Left lung (tissue), 10 donors: Measurements from ENCODE around the gene DOK7. TPM values are rescaled to one million over a fixed set of nuclear protein-coding genes. Genes with fewer than 3 reads are reported as not detected.
"Not testable (repeated sequence)": the region's sequence is repeated elsewhere in the genome, so short reads cannot be mapped to it uniquely, and the experiment has no call there.

Experiments
- ATAC-seq: fragments of 200-7000 bp; cut with Tn5 transposase; one replicate; pipeline ENCODE4 v1.9.1; 2020; ENCODE audit warnings: moderate library complexity
- DNase-seq, 4 donors: peaks; one replicate each; pipeline ENCODE4 v3.0.0-alpha.2; 2013 to 2020
- H3K27ac ChIP-seq, 2 donors: fragments of 200-600 bp; sonication (generic) in 1 of 2; one replicate each; pipeline versions ENCODE4 v1.5.0 to v1.8.0; 2020 to 2021
- H3K27me3 ChIP-seq, 2 donors: fragments of 200-600 bp; sonication (generic) in 1 of 2; one replicate each; pipeline versions ENCODE4 v1.5.0 to v1.8.0; 2020 to 2021
- H3K36me3 ChIP-seq, 2 donors: fragments of 200-600 bp; sonication (generic) in 1 of 2; one replicate each; pipeline versions ENCODE4 v1.5.0 to v1.8.0; 2020 to 2021
- H3K4me1 ChIP-seq, 2 donors: fragments of 200-600 bp; one replicate each; pipeline ENCODE4 v1.8.0; 2021
- H3K4me3 ChIP-seq, 2 donors: fragments of 200-600 bp; sonication (generic) in 1 of 2; one replicate each; pipeline versions ENCODE4 v1.5.0 to v1.8.0; 2020 to 2021; ENCODE audit warnings: mild to moderate bottlenecking in 1 of 2
- H3K9me3 ChIP-seq, 2 donors: fragments of 200-600 bp; sonication (generic) in 1 of 2; one replicate each; pipeline versions ENCODE4 v1.5.0 to v1.8.0; 2020 to 2021
- intact Hi-C, 2 donors: fragments of 100-400 bp; cut with DNase I; formaldehyde crosslinking; loops; one replicate each; pipeline versions ENCODE4 v1.11.2 to v1.14.2; 2022
- polyA plus RNA-seq, 6 donors: library from polyadenylated mRNA; unstranded; fragments of 120-200 nt; gene quantifications; one replicate each; pipeline ENCODE4 v1.2.1, GENCODE V29; 2013; ENCODE audit not compliant: insufficient read length in 6 of 6
- total RNA-seq, 2 donors: library from RNA; stranded (reverse); fragmentation: NEBNext Ultra II Directional; extraction: Animal tissue kit (Norgen Biotek cat#: 25700); gene quantifications; one replicate each; pipeline ENCODE4 v1.2.1, GENCODE V29; 2021
- TF ChIP-seq, protein P1 (sequence below), 2 donors: fragments of 200-600 bp; sonication (generic) in 1 of 2; IDR thresholded peaks; one replicate each; pipeline versions ENCODE4 v1.5.0 to v1.8.0; 2021; ENCODE audit warnings: antibody characterized with exemption in 2 of 2
- donor health status: DM: no; HTN: yes; CAD: no.
- donor health status: DM: no; HTN: no; CAD: no.

DOK7 gene
- total and polyA plus RNA-seq, 8 donors = 0.28 to 6.3 (median 1.2) TPM

DNA sequence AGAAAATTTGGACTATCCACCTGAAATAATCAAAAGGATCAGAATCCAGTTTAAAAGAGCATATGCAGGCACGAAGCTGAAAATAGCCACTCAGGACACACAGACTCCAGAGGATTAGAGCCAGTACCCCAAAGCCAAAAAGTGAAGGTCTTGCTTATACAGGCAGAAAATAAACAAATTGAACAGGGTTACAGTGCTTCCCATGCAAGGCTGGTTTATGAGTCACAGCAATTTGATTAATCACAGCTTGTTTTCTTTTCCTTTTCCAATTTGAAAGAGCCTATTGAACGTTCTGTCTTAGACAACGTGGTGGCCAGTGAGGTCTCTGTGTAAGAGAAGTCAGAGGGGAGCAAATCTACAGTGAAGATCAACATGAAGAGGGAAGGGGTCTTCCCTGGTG is 11.2 kb upstream of the DOK7 start:
- no peak for DNase-seq
- Histone ChIP-seq H3K4me3 (no peak overlapping the region), H3K4me1 (no peaks in the 10 kb centered on the region), H3K9me3 (peaks cover 0 to 18% of the 10 kb centered on the region in 2 donors), H3K27me3 (no peaks in the 10 kb centered on the region), H3K36me3 (no peaks in the 10 kb centered on the region), H3K27ac (no peak overlapping the region)
- ATAC-seq = no peak
- intact Hi-C loops = no loop called here
- TF ChIP-seq, protein P1, sequence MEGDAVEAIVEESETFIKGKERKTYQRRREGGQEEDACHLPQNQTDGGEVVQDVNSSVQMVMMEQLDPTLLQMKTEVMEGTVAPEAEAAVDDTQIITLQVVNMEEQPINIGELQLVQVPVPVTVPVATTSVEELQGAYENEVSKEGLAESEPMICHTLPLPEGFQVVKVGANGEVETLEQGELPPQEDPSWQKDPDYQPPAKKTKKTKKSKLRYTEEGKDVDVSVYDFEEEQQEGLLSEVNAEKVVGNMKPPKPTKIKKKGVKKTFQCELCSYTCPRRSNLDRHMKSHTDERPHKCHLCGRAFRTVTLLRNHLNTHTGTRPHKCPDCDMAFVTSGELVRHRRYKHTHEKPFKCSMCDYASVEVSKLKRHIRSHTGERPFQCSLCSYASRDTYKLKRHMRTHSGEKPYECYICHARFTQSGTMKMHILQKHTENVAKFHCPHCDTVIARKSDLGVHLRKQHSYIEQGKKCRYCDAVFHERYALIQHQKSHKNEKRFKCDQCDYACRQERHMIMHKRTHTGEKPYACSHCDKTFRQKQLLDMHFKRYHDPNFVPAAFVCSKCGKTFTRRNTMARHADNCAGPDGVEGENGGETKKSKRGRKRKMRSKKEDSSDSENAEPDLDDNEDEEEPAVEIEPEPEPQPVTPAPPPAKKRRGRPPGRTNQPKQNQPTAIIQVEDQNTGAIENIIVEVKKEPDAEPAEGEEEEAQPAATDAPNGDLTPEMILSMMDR (IDR thresholded peaks at IDR 0.05) = no peak

DNA sequence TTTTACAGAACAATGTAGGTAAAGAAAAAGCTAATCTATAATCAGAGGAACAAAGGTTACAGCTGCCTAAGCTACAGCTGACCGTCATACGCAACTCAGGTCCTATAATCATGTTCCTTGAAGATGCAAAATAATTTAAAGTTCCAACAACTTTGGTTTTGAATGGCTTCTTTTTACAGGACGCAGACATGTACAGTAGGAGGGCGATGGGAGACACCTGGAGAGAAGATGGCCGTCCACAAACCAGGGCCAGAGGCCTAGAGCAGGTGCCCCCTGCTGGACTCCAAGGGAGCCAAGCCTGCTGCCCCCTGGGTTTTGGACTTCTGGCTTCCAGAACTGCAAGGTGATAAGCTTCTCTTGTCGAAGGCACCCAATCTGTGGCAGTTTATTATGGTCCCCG is 10.7 kb upstream of the DOK7 start:
- H3K4me3 ChIP-seq = no peak overlapping the region
- TF ChIP-seq, protein P1 (IDR thresholded peaks at IDR 0.05) = no peak
- no peaks in the 10 kb centered on the region for H3K4me1 ChIP-seq
- DNase-seq = peak in 1 of 4 donors; percentile 37
- no peak overlapping the region for H3K27ac ChIP-seq
- no peaks in the 10 kb centered on the region for H3K27me3 ChIP-seq
- no peaks in the 10 kb centered on the region for H3K36me3 ChIP-seq
- intact Hi-C loops = no loop called here
- peaks cover 0 to 19% of the 10 kb centered on the region in 2 donors for H3K9me3 ChIP-seq
- no peak for ATAC-seq

DNA sequence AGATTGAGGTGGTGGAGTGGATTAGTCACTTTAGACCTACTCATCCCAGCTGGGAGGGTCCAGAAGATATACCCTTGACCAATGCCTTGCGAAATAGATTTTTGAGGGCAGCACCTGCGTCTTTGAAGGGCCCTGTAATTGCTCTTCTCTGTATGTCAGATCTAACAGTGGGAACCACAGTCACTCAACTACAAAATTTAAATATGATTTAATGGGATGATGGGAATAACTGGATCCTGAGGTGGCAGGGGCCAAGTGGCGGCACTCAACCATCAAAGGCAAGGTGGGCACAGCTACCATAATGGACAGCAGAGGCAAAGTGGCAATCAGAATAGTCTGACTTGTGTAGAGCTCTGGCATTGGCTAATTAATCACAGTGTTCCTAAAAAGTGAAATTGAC is 7.5 kb upstream of the DOK7 start:
- peaks cover 0 to 19% of the 10 kb centered on the region in 2 donors for H3K9me3 ChIP-seq
- ATAC-seq, H3K27me3 ChIP-seq, H3K4me3 ChIP-seq, H3K4me1 ChIP-seq, H3K27ac ChIP-seq, DNase-seq, H3K36me3 ChIP-seq, intact Hi-C loops: not testable (repeated sequence)

DNA sequence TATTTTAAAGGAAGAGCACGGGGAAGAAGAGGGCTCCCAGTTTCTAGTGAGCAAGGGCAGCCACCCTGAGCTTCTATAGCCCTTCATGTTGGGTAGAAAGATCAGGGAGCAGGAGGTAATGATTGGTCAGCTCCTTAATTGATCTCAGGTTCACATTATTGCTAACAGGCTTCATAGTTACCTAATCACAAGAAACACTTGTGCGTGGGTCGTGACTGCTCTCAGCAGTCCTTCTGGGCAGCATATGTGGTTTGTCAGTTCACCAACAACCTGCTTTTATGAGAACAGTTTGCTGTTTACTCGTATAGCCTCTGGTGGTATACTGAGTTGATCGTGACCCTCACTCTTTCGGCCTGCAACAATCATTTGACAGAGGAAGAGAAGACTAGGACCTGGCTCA is 4.7 kb upstream of the DOK7 start:
- Histone ChIP-seq H3K27ac (no peak overlapping the region), H3K36me3 (no peaks in the 10 kb centered on the region), H3K9me3 (peaks cover 0 to 19% of the 10 kb centered on the region in 2 donors), H3K4me3 (no peak overlapping the region), H3K27me3 (peaks cover under 1 to 21% of the 10 kb centered on the region in 2 donors), H3K4me1 (peaks cover under 1% of the 10 kb centered on the region in 2 donors)
- intact Hi-C loops = no loop called here
- TF ChIP-seq, protein P1 (IDR thresholded peaks at IDR 0.05) = no peak
- DNase-seq = no peak
- no peak for ATAC-seq

DNA sequence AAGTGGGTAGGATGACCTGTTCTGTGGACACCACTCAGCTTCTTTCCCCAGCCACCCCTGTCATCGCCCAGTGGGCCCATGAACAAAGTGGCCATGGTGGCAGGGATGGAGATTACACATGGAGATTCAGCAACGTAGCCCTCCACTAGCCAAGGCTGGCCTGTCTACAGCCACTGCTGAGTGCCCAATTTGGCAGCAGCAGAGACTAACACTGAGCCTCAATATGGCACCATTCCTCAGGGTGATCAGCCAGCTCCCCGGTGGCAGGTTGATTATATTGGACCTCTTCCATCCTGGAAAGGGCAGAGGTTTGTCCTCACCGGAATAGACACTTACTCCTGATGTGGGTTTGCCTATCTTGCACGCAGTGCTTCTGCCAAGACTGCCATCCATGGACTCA is 4.0 kb upstream of the DOK7 start:
- intact Hi-C loops, H3K36me3 ChIP-seq, H3K27ac ChIP-seq, H3K4me3 ChIP-seq, ATAC-seq, H3K4me1 ChIP-seq: not testable (repeated sequence)
- H3K9me3 ChIP-seq = peaks cover 0 to 19% of the 10 kb centered on the region in 2 donors
- peak in 1 of 4 donors; percentile 18 for DNase-seq
- peaks cover 6 to 29% of the 10 kb centered on the region in 2 donors for H3K27me3 ChIP-seq

DNA sequence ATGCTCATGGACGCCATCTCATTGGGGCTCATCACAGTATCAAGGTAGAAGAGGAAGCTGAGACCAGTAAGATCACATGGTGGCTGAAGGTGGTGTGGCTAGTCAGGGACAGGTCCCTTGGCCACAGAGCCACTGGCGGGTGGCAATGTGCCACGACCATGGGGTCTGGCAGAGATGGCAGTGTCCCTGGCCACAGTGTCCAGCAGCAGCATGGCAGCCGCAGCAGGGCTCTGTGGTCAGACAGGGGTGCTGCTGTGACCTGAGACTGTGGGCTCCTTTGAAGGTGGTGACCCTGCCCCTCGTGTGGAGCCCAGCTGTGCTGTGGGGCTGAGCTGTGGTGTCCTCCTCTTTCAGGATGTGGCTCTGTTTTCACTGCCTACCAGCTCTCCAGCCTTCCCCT is 2.2 kb upstream of the DOK7 start:
- peak in 1 of 4 donors; percentile 63 for DNase-seq
- TF ChIP-seq, protein P1 (IDR thresholded peaks at IDR 0.05) = no peak
- Histone ChIP-seq H3K36me3 (no peaks in the 10 kb centered on the region), H3K4me3 (no peak overlapping the region), H3K27ac (no peak overlapping the region), H3K4me1 (peaks cover 3 to 4% of the 10 kb centered on the region in 2 donors), H3K27me3 (peaks cover 6 to 47% of the 10 kb centered on the region in 2 donors), H3K9me3 (peaks cover 0 to 4% of the 10 kb centered on the region in 2 donors)
- ATAC-seq = no peak
- intact Hi-C loops = no loop called here
